ENCODE data around the gene DCAF12L2. TPM values are rescaled to one million over a fixed set of nuclear protein-coding genes. Genes with fewer than 3 reads are reported as not detected.
"Not testable (repeated sequence)": the region's sequence is repeated elsewhere in the genome, so short reads cannot be mapped to it uniquely, and the experiment has no call there.

Gene DCAF12L2
- not detected for total RNA-seq

- no peaks in the 10 kb centered on the region for H3K9me3 ChIP-seq
- intact Hi-C loops (cut with DNase I; ENCODE audit: low total_unique reads), result no loop called here
- H3K27me3 ChIP-seq, result no peaks in the 10 kb centered on the region
- in situ Hi-C loops (cut with MboI; ENCODE audit: low sequenced_read_pairs in 4 of 4), result no loop called here
- H3K36me3 ChIP-seq, result no peaks in the 10 kb centered on the region
- peak within 1 kb of the TSS in 2 of 4 donors; percentile 25 to 30 for H3K4me3 ChIP-seq
- DNase-seq (no peak), ATAC-seq (no peak)
- H3K4me1 ChIP-seq, result no peaks in the 10 kb centered on the region
- H3K27ac ChIP-seq, result no peak within 1 kb of the TSS
- TF ChIP-seq CTCF (IDR thresholded peaks at IDR 0.05 in 4 of 5, conservative IDR thresholded peaks at IDR 0.05 in 1 of 5) (no peak), POLR2A (IDR thresholded peaks at IDR 0.05) (no peak)
These were observed at the start of gene DCAF12L2 for GRCh38 chrX:126165721-126166461. TSS of gene DCAF12L2 (minus strand) at chrX:126166289. CDS start at chrX:126165924, 365 bp downstream.

GRCh38 chrX:126190888-126191287 lies 24.8 kb upstream of the DCAF12L2 start:
- intact Hi-C loops (cut with DNase I; ENCODE audit: low total_unique reads); H3K9me3 ChIP-seq; H3K27me3 ChIP-seq; H3K36me3 ChIP-seq; ATAC-seq; in situ Hi-C loops (cut with MboI; ENCODE audit: low sequenced_read_pairs in 4 of 4); DNase-seq; H3K4me3 ChIP-seq; H3K27ac ChIP-seq; H3K4me1 ChIP-seq: not testable (repeated sequence)

DNA sequence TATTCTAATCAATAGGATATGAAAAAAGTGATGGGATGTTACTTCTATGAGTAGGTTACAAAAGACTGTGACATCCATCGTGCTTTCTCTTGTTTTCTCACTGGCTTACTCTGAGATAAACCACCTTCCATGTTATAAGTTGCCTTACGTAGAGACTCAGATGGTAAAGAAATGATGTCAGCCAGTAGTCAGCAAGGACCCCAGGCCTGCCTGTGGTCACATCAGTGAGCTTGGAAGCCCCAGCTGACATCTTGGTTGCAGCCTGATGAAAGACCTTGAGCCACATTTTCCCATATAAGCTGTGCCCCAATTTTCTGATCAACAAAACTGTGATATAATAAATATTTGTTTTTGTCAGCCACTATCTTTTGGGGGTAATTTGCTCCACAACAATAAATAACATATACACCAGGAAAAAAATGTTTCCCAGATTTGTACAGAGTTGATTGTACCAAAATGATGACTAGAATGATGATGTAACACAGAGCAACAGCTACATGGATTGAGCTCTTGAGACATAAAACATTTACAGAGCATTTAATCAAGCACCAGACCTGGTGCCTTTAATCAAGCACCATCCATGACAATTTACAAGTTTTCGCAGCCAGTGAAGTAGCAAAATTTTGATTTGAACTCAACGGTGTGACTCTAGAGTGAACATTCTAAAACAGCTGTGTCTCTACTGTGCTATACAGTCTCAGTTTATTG lies 11.2 kb upstream of the DCAF12L2 start:
- TF ChIP-seq POLR2A (IDR thresholded peaks at IDR 0.05), result no peak
- no peak for TF ChIP-seq CTCF (IDR thresholded peaks at IDR 0.05 in 4 of 5, conservative IDR thresholded peaks at IDR 0.05 in 1 of 5)
- Histone ChIP-seq H3K4me3 (no peak overlapping the region), H3K36me3 (no peaks in the 10 kb centered on the region), H3K27me3 (no peaks in the 10 kb centered on the region), H3K27ac (no peak overlapping the region), H3K9me3 (no peaks in the 10 kb centered on the region), H3K4me1 (no peaks in the 10 kb centered on the region)
- intact Hi-C loops (cut with DNase I; ENCODE audit: low total_unique reads), result no loop called here
- in situ Hi-C loops (cut with MboI; ENCODE audit: low sequenced_read_pairs in 4 of 4), result no loop called here
- no peak for DNase-seq
- no peak for ATAC-seq

DNA sequence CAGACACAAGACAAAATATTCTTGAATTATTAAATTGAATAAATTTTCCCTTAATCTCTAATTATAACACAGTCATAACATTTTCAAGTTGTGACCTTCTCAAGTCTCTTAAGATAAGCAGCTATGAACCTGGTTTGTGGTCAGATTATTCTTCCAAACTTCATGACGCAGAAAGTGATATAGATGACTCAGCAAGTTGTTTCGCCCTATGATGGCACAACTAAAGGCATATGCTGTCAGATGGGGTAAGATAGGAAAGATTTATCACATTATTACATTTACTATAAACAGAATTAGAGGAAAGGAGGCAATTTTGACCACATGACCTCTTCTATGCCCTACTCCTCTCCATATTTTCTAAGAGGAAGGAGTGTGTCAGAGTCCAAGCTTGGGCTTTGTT lies 4.6 kb upstream of the DCAF12L2 start:
- ATAC-seq, result no peak
- in situ Hi-C loops (cut with MboI; ENCODE audit: low sequenced_read_pairs in 4 of 4) (no loop called here), intact Hi-C loops (cut with DNase I; ENCODE audit: low total_unique reads) (no loop called here)
- no peak overlapping the region for H3K4me3 ChIP-seq
- H3K9me3 ChIP-seq, result no peaks in the 10 kb centered on the region
- TF ChIP-seq CTCF (IDR thresholded peaks at IDR 0.05 in 4 of 5, conservative IDR thresholded peaks at IDR 0.05 in 1 of 5) (no peak), POLR2A (IDR thresholded peaks at IDR 0.05) (no peak)
- H3K36me3 ChIP-seq, result no peaks in the 10 kb centered on the region
- no peaks in the 10 kb centered on the region for H3K4me1 ChIP-seq
- DNase-seq, result no peak
- H3K27ac ChIP-seq, result no peak overlapping the region
- H3K27me3 ChIP-seq, result no peaks in the 10 kb centered on the region

DNA sequence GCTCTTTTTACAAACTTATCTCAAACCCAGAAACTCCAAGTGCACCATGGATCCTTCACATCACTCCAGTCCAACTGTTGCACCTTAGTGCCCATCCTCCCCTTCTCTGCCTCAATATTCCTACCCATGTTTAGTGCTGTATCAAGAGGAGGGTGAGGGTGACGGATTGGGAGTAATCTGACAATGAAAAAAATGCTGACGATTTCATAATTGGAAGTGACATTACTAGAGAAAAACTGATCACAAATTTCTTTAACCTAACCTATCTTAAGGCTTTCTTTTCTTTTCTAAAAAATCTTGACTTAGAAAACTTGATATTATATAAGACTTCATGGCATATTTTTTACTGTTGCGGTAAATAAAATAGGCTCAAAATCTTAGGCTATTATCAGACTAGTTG lies 1.5 kb upstream of the DCAF12L2 start:
- in situ Hi-C loops (cut with MboI; ENCODE audit: low sequenced_read_pairs in 4 of 4), result no loop called here

More for the DNA sequence above, 1.5 kb upstream of the DCAF12L2 start:
- H3K27me3 ChIP-seq, result no peaks in the 10 kb centered on the region
- H3K36me3 ChIP-seq, result no peaks in the 10 kb centered on the region
- H3K4me3 ChIP-seq, result no peak overlapping the region
- TF ChIP-seq POLR2A (IDR thresholded peaks at IDR 0.05) (no peak), CTCF (IDR thresholded peaks at IDR 0.05 in 4 of 5, conservative IDR thresholded peaks at IDR 0.05 in 1 of 5) (no peak)
- no peak for DNase-seq
- H3K4me1 ChIP-seq, result no peaks in the 10 kb centered on the region
- H3K27ac ChIP-seq, result no peak overlapping the region
- no peaks in the 10 kb centered on the region for H3K9me3 ChIP-seq
- no peak for ATAC-seq
- intact Hi-C loops (cut with DNase I; ENCODE audit: low total_unique reads), result no loop called here
